ENCODE results near the gene RHBDD2.
"Not testable (repeated sequence)": the region's sequence is repeated elsewhere in the genome, so short reads cannot be mapped to it uniquely, and the experiment has no call there.

The RHBDD2 gene

DNA sequence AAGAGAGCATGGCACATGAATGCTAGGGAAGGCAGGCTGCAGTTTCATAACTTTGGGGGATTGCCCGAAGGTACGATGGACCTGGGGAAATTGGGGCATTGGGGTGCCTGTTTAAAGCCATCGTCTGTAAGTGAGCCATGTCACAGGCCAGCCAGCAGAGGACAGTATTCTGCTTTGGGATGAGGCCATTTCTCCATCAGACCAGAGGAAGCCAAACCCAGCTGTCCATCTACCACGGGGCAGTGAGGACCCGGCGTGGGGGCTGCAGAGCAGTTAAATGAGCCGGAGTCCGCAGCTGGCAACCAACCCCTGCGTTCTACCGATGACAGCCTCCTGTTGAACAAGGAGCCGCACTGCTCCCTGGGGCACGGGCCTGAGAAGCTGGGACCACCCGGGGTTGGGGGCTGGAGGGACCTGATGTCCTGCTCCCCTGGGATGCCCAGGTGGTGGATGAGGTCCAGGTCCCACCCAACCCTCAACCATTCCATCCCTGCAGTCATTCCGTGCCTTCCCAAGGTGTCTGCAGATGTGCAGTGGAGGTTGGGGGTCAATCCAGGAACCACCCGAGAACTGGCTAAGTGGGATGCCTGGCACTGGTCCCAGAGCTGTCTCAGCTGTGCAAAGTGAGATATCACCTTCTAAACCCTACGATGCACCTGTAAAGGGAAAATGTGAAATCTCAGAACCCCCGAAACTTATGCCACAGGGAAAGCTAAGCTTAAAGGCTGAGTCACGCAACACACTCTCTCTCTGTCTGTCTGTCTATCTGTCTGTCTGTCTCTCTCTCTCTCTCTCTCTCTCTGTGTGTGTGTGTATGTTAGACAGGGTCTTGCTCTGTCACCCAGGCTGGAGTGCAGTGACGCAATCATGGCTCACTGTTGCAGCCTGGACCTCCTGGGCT lies 12.1 kb upstream of the RHBDD2 start:
- DNase-seq: peak; percentile 78

DNA sequence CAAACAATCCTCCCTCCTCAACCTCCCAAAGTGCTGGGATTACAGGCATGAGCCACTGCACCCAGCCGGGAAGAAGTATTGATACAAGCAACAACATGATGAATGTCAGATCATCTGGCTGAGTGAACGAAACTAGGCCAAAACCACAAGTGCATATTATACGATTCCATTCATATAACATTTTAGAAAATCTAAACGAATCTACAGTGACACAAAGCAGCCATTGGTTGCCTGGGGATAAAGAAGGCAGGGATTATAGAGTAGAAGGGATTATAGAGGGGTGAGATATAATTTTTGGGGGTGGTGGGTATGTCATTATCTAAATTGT lies 11.5 kb upstream of the RHBDD2 start:
- no peak for DNase-seq

DNA sequence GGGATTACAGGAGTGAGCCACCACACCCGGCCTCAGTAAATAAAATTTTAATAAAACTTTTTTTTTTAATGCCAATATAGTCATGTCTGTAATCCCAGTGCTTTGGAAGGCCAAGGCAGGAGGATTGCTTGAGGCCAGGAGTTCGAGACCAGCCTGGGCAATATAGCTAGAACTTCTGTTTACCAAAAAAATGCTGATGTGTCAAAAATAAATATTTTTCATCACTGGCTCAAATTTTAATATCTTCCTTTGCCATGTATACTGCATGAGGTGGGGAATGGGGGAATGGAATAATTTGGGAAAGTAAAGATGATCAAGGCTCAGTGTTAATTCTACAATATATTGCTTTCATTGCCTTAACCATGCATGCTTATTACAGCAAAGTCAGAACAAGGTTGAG lies 10.7 kb upstream of the RHBDD2 start:
- no peak for DNase-seq

DNA sequence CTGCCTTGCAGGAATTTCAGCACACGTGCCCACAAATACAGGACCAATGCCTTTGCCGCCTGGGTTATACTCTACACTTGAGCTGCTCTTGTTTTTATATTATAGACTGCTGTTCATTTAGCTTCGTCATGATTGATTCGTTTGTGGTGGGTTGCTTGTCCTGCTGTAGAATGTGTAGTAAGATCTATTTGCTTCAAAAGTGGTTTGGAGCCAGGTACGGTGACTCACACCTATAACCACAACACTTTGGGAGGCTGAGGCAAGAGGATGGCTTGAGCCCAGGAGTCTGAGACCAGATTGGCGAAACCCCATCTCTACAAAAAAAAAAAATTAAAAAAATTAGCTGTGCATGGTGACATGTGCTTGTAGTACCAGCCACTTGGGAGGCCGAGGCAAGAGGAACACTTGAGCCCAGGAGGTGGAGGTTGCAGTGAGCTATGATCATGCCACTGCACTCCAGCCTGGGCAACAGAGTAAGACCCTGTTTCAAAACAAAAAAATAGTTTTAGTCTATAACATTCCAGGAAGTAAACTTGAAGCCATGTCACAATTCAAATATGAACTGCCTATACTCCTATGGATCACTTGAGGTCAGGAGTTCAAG lies 9.0 kb upstream of the RHBDD2 start:
- DNase-seq: no peak

DNA sequence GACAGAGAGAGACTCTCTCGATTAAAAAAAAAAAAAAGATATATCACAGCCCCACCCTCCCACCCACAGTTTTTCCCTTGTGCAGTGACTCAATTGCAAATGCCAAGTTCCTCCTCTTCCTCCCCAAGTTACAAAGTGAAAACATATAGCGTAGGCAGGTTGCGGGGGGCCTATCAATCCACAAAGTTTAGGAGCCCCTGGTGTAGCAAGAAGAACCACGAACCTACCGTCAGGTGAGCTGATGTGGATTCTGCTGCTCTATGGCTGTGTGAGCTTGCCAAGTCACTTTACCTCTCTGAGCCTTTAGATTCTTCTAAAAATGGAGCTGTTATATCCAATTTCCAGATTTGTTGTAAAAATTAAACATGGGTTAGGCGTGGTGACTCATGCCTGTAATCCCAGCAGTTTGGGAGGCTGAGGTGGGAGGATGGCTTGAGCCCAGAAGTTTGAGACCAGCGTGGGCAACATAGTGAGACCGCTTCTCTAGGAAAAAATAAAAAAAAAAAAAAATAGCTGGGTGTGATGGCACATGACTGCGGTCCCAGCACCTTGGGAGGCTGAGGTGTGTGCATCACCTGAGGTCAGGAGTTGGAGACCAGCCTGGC lies 8.2 kb upstream of the RHBDD2 start:
- no peak for DNase-seq

DNA sequence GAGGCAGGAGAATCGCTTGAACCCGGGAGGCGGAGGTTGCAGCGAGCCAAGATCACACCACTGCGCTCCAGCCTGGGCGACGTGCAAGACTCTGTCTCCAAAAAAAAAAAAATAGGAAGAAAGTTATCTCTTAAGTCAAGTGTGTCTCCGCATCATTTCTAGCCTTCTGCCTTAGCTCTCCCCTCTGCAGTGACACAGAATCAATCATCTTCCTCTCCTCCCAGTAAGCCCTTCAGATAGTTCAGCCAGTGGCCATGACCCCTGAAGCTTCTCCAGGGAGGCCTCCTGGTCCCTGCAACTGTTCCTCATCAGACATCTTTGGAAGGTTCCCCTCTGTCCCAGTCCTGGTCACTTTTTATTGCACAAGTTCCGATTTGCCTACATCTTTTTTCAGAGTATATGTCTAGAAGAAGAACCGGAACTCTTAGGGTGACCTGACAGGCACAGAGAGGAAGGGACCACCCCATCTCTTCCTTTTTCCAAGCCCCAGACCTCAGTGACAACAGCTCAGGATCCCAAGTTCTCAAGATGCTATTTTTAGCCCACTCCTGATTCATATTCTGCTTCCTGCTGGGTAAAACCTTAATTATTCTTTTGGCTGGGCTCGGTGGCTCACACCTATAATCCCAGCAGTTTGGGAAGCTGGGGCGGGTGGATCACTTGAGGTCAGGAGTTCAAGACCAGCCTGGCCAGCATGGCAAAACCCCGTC lies 6.6 kb upstream of the RHBDD2 start:
- DNase-seq: peak; percentile 79

DNA sequence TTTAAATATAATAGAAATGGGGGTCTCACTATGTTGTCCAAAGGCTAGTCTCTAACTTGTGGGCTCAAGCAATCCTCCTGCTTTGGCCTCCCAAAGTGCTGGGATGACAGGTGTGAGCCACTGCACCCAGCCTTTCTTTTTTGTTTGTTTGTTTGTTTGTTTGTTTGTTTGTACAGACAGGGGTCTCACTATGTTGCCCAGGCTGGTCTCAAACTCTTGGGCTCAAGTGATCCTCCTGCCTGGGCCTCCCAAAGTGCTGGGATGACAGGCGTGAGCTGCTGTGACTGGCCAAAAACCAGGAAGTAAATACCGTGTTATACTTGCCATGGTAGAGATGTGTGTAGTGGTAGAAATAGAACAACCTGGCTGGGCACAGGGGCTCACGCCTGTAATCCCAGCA lies 4.7 kb upstream of the RHBDD2 start:
- not testable (repeated sequence) for DNase-seq

DNA sequence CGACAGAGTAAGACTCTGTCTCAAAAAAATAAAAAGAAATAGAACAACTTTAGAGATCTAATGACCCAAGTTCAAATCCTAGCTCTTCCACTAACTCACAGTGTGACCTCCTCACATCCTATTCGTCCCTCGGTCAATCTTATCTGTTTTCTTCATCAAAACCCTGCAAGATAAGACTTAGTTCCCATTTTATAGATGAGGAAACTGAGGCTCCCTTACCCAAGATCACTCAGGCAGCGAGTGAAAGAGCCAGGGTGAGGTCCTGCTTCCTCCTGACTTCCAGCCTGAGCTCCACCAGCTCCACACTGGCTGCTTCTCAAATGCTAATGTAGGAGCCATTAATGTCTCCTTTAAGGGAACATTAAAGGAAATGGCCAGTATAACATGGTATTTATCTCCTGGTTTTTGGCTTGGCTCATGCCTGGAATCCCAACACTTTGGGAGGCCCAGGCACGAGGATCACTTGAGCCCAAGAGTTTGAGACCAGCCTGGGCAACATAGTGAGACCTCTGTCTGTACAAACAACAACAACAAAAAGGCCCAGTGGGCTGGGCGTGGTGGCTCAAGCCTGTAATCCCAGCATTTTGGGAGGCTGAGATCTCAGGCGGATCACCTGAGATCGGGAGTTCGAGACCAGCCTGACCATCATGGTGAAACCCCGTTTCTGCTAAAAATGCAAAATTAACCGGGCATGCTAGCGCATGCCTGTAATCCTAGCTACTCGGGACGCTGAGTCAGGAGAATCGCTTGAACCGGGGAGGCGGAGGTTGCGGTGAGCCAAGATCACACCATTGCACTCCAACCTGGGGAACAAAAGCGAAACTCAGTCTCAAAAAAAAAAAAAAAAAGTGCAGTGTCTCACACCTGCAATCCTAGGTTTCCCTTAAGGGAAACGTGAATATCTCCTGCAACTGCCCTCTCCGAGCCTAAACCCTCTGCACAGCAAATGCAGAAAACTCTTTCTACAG lies 3.4 kb upstream of the RHBDD2 start:
- DNase-seq: no peak

DNA sequence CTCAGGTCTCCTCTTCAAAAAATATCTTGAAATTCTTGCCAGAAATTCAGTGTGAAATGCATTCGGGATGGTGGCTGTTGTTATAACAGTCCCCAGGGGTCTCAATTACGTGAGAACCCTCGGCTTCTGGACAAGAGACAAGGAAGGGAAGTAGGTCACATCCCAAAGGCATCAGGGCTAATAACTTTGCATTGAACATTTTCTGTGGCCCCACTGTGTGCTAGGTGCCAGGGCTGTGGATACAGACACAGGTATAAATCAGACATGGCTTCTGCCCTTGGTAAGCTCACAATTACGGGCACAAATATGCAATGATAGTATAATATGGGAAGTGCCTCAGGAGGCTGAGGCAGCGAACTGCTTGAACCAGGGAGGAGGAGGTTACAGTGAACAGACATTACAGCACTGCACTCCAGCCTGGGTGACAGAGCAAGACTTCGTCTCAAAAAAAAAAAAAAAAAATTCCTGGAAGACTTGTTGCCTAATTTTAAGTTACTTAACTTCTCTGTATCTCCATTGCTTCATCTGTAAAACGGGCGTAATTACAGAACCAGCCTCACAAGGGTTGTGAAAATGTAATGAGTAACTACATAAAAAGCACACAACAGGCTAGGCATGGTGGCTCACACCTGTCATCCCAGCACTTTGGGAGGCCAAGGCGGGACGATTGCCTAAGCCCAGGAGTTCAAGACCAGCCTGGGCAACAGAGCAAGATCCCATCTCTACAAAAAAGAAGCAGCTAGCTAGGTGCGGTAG lies 2.5 kb upstream of the RHBDD2 start:
- DNase-seq: peak; percentile 89

DNA sequence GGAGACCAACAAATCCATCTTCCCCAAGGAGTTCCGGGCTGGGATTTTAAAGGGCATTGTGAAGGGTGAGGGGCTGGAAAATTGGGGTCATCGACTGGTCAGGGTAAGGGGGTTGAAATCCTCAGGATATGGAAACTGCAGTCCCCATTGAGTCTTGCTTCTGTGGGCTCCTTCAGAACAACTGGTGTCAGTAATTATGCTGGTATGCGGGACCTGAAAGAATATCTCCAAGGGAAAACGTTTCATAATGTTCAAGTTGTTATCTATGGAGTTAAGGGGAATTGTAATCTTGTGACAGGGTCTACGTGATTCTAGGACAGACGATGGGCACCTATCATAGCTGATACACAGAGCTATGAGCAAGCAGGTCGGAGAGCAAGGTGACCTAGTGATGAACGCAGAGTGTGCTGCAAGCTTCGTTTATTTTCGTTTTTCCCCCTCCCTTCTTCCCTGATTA lies 494 bp upstream of the RHBDD2 start:
- no peak for DNase-seq

DNA sequence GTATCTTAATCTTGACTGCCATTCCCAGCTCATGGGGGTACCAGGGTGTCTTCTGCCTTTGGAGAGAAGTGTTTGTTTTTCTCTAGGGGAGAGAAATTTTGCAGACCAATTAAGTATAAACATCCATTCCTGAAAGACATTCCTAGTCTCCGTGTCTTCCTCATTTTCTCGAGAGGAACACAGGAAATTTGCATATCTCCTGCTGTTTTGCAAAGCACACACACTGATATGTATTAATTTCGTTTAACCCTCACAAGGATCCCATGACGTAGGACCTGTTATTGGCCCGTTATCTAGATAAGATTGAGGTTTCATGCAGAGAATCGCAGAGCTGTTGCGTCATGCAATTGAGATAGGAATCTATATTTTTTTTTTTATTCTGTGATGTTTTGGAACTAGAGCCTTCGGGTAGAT lies 944 bp downstream of the RHBDD2 start:
- DNase-seq: no peak

DNA sequence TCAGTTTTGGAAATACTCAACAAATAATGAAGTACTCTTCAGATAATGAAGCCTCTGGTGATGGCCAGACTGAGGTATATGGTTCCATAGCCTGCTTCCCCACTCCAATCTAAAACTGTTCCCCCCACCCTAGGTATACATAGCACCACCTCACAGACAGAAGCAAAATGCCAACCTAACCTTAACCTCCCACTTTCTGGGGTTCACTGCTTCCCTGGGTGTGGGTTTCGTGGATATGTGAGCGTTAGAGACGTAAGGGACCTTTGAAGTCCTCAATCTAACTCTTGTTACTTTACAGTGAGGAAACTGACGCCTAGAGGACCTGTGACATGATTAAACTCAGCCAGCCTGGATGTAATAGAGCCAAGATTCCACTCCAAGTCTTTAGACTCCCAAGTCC lies 1.4 kb downstream of the RHBDD2 start:
- no peak for DNase-seq

DNA sequence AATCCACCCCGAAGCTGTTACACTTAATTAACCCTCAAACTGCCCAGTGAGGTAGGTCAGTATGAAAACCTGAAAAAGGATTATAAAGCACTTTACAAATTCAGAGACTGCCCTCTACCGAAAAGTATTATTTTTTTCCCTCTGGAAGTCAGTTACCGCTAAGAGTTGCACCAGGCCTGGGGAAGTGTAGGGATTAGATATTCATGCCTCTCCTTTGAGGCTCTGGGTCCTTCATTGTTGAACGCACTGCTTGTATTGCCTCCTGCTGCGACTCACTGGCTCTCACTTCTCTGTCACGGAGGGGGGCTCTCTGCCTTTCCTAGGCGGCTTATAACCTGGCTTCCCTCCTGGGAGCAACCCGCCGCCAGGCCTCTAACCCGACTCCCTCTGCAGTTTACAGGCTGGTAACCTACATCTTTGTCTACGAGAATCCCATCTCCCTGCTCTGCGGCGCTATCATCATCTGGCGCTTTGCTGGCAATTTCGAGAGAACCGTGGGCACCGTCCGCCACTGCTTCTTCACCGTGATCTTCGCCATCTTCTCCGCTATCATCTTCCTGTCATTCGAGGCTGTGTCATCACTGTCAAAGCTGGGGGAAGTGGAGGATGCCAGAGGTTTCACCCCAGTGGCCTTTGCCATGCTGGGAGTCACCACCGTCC lies 2.7 kb downstream of the RHBDD2 start:
- DNase-seq: no peak

DNA sequence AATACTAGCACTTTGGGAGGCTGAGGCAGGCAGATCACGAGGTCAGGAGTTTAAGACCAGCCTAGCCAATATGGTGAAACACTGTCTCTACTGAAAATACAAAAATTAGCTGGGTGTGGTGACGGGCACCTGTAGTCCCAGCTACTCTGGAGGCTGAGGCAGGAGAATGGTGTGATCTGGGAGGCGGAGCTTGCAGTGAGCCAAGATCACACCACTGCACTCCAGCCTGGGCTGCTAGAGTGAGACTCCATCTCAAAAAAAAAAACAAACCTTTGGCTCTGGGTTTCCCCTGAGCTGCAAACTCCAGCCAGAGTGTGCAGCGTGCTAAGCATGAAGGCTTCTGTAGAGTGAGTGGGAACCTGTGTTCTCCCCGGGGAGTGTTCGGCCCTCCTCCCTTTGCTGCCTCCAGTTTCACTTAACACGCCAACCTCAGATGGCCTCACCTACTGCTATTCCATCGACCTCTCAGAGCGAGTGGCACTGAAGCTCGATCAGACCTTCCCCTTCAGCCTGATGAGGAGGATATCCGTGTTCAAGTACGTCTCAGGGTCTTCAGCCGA lies 4.5 kb downstream of the RHBDD2 start:
- not testable (repeated sequence) for DNase-seq

DNA sequence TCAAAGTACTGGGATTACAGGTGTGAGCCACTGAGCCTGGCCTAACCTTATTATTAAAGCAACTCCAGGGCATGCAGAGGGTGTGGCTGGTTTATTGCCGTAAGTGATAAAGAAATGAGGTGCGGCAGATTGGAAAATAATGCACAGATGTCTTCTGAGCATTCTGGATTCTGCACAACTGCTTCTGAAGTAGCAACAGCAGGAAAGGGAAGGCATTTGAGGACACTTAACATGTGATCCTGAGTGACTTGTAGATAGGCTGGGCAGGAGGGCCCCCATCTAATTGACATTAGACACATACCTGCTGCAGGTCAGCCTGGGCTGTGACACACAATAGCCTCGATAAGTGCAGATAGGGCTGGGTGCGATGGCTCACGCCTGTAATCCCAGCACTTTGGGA lies 5.6 kb downstream of the RHBDD2 start:
- no peak for DNase-seq

DNA sequence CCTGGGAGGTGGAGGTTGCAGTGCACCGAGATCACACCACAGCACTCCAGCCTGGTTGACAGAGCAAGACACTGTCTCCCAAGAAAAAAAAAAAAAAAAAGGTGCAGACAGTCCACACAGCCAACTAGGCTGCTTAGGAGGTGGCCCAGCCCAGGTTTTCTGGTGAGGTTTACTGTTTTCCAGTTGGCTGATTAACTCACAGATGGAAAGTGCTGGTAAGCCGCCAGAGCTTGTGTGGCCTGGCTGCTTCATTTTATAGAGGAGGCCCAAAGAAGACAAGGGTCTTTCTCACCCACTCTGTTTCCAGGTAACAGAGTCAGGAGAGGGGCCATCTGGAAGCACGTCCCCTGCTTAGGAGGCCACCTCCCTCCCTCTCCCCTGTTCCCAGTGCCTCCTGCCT lies 6.2 kb downstream of the RHBDD2 start:
- no peak for DNase-seq

DNA sequence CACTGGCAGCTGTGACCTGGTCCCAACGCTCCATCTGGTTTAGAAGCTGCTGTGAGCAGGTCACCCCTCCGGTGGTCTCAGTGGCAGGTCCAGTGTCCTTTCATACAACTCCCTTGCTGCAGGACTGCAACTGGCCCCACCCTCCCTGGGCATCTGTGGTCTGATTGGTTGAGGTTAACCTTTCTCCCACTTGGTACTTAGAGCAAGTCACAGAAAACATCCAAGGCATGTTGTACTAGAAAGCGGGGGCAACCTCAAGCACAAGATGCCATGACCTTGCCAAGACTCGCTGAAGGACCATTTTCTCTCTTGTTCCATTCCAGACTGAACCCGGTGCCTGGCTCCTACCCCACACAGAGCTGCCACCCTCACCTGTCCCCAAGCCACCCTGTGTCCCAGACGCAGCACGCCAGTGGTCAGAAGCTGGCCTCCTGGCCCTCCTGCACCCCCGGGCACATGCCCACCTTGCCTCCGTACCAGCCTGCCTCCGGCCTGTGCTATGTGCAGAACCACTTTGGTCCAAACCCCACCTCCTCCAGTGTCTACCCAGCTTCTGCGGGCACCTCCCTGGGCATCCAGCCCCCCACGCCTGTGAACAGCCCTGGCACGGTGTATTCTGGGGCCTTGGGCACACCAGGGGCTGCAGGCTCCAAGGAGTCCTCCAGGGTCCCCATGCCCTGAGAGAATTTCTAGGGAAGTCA lies 9.0 kb downstream of the RHBDD2 start:
- no peak for DNase-seq

DNA sequence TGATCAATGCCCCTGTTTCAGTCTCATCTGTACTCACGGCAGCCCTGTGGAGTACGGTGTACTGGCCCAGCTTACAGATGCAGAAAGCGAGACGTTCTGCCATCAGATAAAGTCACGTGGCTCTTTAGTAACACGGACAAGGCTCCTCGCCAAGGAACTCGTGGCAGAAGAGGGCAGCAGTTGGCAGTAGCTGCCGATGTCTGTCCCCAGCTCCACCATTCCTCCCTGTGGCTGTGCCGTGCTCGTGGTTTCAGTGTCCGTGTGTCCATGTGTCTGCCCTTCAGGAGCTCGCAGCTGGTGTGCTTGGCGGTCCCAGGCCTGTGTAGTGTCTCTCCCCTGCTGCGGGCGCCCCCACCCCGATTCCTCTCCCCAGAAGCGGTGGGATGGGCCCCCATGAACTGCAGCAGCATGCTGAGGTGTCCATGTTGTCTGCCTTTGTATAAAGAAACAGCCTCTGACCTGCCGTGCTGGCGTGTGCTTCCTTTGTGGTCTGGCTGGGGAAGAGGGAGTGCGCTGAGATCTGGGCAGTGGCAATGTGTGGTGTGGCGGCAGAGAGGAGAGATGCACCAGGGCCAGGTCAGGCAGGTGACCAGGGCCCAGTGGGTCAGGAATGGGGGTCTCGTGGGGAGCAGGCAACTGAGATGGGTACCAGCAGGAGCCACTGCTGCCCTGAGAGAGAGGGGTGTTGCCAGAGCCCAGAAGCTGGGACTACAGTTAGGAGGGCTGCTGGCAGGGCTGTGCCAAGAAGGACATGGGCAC lies 9.8 kb downstream of the RHBDD2 start:
- DNase-seq: no peak

DNA sequence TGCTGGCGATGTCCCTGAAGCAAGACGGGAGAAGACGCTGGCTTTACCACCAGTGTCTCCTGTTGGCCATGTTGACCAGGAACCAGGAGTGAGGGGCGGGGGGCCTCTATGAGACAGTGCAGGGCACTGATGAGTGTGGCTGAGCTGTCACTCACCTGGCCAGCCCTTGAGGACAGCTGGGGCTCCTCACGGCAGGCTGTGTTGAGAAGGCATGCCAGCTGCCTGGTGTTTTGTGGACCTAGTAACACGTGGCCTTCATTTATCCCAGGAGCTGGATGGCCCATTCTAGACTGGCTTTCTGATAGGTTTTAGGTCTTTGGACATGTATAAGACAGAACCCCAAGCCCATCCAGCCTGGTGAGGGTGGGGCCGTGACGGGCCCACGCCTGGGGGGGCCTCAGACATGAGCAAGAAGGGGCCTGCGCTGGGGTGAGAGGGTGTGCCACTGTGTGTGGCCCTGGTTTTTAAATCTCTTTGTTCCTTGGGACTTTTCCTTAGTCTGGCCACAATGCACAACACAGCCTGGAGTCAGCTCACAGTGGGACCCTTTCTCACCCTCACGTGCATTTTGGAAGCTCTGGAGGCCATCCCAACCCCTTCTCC lies 10.5 kb downstream of the RHBDD2 start:
- DNase-seq: no peak

Measured in MV-4-11 (cell line).